HG02588 (cell line): Measurements from ENCODE around the gene HLA-G.
"Not testable (repeated sequence)": the region's sequence is repeated elsewhere in the genome, so short reads cannot be mapped to it uniquely, and the experiment has no call there.

Experiments
- ATAC-seq: cut with Tn5 transposase; IDR thresholded peaks from one replicate; pipeline ENCODE4 v1.9.1; 2021; ENCODE audit warnings: mild to moderate bottlenecking, moderate library complexity; ENCODE audit not compliant: unreplicated experiment

HLA-G gene

DNA sequence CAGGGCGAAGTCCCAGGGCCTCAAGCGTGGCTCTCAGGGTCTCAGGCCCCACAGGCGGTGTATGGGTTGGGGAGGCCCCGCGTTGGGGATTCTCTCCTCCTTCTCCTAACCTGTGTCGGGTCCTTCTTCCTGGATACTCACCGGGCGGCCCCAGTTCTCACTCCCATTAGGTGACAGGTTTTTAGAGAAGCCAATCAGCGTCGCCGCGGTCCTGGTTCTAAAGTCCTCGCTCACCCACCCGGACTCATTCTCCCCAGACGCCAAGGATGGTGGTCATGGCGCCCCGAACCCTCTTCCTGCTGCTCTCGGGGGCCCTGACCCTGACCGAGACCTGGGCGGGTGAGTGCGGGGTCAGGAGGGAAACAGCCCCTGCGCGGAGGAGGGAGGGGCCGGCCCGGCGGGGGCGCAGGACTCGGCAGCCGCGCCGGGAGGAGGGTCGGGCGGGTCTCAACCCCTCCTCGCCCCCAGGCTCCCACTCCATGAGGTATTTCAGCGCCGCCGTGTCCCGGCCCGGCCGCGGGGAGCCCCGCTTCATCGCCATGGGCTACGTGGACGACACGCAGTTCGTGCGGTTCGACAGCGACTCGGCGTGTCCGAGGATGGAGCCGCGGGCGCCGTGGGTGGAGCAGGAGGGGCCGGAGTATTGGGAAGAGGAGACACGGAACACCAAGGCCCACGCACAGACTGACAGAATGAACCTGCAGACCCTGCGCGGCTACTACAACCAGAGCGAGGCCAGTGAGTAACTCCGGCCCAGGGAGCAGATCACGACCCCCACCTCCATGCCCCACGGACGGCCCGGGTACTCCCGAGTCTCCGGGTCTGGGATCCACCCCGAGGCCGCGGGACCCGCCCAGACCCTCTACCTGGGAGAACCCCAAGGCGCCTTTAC lies at the start of gene HLA-G:
Gene HLA-G, plus strand, starts transcription at position 247 of the 892 bp plus-strand sequence. Its CDS starts 20 bp downstream, at position 267.
- ATAC-seq: no peak

DNA sequence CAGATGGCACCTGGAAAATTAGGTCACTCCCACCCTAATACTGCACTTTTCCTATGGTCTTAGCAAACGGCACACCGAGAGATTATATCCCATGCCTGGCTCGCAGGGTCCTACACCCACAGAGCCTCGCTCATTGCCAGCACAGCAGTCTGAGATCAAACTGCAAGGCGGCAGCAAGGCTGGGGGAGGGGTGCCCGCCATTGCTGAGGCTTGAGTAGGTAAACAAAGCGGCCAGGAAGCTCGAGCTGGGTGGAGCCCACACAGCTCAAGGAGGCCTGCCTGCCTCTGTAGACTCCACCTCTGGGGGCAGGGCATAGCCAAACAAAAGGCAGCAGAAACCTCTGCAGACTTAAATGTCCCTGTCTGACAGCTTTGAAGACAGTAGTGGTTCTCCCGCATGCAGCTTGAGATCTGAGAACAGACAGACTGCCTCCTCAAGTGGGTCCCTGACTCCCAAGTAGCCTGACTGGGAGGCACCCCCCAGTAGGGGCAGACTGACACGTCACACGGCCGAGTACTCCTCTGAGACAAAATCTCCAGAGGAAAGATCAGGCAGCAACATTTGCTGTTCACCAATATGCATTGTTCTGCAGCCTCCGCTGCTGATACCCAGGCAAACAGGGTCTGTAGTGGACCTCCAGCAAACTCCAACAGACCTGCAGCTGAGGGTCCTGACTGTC lies 47.5 kb upstream of the HLA-G start:
- not testable (repeated sequence) for ATAC-seq

DNA sequence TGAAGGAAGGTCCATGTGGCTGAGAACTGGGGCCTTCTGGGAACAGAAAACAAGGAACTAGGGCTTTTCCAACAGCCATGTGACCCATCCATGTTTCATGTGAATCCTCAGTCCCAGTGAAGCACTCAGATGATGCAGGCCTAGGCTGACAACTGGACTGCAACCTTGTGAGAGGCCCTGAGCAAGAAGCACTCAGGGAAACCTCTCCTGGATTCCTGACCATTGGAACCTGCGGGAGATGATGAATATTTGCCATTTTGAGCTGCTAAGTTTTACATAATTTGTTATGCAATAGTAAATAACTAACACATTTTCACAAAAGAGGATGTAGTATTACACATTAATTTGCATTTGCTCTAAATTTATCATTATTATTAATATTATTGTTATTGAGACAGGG lies 38.4 kb upstream of the HLA-G start:
- no peak for ATAC-seq

DNA sequence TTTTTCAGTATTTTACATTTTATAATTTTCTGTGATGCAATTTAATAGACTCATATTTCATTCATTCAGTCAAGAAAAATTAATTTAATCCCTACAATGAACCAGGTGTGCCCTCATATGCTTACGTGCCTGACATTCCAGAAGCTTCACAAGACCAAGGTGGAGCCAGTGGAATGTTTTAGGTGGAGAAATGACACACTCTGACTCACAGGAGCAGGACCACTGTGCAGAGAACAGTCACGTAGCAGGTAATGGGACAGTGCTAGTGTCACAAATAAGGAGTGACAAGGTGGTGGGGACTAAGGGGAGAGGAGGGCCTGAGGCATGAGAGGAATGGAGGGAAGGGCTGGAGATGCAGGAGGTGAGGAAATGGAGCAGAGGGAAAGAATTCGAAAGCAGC lies 37.0 kb upstream of the HLA-G start:
- ATAC-seq: no peak

DNA sequence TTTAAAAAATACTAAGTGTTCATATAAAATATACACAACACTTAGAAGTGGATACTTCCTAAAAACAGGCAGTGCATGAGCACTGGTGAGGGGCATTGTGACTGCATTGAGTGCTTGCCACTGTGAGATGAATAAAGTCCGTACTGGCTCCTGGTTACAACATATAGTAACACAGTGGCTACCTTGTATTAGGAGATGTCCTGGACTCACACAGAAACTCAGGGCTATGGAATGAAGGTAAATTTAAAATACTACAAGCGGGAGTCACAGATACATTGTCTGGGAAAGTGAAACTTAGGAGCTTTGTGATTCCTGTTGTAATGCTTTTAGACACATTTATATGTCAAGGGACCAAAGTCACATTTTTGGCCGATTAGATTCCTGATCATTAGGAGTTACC lies 36.5 kb upstream of the HLA-G start:
- no peak for ATAC-seq

DNA sequence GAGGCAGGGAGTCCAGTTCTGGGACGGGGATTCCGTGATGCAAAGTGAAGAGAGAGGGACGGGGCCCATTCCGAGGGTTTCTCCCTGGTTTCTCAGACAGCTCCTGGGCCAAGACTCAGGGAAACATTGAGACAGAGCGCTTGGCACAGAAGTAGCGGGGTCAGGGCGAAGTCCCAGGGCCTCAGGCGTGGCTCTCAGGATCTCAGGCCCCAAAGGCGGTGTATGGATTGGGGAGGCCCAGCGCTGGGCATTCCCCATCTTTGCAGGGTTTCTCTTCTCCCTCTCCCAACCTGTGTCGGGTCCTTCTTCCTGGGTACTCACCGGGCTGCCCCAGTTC lies 35.9 kb upstream of the HLA-G start:
- no peak for ATAC-seq

DNA sequence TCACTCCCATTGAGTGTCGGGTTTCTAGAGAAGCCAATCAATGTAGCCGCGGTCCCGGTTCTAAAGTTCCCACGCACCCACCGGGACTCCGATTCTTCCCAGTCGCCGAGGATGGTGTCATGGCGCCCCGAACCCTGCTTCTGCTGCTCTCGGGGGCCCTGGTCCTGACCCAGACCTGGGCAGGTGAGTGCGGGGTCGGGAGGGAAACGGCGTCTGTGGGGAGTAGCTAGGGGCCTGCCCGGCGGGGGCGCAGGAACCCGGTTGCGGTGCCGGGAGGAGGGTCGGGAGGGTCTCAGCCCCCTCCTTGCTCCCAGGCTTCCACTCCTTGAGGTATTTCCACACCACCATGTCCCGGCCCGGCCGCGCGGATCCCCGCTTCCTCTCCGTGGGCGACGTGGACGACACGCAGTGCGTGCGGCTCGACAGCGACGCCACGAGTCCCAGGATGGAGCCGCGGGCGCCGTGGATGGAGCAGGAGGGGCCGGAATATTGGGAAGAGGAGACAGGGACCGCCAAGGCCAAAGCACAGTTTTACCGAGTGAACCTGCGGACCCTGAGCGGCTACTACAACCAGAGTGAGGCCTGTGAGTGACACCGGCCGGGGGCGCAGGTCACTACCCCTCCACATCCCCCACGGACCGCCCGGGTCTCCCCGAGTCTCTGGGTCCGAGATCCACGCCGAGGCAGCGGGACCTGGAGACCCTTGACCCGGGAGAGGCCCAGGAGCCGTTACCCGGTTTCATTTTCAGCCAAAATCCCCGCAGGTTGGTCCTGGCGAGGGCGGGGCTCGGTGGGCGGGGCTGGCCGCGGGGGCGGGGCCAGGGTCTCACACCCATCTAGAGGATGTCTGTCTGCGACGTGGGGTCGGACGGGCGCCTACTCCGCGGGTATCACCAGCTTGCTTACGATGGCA lies 35.2 kb upstream of the HLA-G start:
- ATAC-seq: no peak

DNA sequence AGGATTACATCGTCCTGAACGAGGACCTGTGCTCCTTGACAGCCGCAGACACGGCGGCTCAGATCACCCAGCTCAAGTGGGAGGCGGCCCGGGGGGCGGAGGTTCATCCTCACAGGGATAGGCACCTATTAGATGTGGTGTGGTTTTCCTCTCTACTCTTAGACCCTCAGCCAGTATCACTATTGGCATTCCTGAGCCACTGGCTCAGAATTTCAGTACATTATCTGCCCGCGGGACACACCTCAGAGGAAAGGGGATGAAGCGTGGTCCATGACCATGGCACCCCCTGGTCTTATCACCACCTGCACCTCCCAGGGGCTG lies 34.6 kb upstream of the HLA-G start:
- no peak for ATAC-seq

DNA sequence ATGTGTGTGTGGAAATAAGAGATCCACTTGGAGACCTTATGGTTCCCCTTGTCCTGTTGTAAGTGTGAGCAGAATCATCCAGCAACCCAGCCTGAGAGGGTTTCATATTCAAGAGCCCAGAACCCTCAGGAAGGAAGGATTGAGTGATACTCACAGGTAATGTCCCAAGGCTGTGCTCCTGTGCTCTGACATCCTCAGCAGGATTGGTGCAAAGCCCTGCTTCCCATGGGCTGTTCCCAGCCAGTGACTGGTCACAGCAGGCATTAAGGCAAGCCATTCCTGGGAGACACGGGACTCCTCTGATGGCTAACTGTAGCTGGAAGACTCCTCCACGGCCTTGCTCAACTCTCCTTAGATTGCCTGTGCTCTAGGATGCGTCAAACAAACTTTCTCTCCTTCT lies 33.8 kb upstream of the HLA-G start:
- ATAC-seq: no peak

DNA sequence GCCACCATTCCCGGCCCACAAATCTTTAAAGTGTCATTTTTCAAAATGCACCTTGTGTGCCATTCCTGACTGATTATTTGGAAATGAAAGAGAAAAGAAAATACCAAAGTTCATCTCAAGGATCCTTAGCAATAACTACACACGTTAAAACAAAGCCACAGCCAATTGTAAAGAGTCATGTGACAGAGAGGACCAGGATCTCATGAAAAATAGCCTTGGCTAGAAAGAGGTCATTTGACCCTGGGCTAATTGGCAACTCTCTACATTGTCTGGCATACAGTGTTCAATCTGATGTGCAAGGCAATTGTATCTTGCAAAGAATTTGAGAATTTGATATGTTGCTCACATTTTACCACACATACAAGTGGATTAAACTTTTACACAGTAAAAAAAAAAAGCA lies 31.6 kb upstream of the HLA-G start:
- ATAC-seq: no peak

DNA sequence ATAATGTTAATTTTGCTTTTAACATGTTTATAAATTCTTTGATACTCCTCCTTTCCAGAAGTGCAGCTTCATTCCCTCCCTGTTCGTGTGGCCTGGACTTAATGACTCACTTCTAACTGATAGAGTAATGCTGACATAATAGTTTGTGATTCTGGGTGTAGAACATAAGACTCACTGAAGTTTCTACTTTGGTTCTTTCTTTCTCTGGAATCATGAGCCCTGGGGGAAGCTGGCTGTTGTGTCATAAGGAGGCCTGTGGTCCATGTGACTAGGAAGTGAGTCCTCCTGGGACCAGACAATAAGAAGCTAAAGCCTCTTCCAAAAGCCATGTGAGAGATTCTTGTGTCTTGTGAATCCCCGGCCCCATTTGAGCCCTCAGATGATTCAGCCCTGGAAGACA lies 30.5 kb upstream of the HLA-G start:
- ATAC-seq: no peak

DNA sequence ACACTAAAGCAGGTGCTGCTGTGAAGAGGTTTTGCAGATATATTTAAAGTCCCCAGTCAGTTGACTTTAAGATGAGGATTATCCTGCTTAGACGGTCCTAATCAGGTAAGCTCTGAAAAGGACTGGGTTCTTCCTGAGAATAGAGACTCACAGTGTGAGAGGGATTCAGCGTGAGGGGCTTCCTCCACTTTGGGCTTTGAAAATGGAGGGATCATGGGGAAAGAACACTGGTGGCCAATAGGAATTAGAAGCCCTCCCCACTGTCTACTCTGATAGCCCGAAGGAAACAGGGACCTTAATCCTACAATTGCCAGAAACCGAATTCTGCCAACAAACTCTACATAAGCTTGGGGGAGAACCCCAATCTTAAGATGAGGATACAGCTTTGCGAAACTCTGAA lies 29.7 kb upstream of the HLA-G start:
- ATAC-seq: no peak

DNA sequence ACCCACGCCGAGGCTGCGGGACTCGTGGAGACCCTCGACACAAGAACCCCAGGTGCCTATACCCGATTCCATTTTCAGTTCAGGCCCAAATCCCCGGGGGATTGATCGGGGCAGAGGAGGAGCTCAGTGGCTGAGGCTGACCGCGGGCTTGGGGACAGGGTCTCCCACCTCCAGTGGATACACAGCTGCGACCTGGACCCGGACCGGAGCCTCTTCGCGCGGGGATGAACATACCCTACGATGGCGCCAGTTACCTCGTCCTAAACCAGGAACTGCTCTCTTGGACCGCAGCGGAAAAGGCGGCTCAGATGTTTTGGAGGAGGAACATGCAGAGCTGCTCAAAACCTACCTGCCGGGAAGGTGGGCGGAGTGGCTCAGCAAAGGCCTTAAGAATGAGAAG lies 27.4 kb upstream of the HLA-G start:
- no peak for ATAC-seq

DNA sequence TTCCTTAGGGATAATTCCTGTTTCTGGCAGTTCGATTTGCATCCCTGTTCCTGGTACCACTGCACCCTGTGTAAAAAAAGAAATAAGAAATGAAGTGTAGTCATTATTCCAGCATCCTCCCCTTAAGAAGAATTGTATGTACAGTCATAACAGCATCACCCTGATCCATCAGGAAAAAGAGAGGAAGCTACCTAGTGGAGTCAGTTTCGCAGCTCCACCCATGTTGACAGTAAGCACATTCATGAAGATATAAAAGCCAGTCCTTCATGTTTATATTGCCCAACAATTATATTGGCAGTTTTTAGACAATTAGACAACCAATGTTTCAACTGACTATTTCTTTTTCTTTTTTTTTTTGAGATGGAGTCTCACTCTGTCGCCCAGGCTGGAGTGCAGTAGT lies 21.2 kb upstream of the HLA-G start:
- ATAC-seq: no peak

DNA sequence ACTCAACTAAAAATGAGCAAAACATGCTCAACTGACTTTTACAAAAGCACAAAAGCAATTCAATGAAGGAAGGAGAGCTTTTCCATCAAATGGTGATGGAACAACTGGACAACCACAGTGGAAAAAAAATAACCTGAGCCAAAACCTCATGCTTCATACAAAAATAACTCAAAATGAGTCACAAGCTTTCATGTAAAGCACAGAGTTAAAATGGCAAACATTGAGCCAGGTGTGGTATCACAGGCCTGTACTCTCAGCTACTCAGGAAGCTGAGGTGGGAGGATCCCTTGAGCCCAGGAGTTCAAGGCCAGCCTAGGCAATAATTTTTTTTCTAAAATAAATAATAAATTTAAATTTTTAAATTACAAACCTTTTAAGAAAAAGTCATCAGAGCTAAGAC lies 18.4 kb upstream of the HLA-G start:
- no peak for ATAC-seq

DNA sequence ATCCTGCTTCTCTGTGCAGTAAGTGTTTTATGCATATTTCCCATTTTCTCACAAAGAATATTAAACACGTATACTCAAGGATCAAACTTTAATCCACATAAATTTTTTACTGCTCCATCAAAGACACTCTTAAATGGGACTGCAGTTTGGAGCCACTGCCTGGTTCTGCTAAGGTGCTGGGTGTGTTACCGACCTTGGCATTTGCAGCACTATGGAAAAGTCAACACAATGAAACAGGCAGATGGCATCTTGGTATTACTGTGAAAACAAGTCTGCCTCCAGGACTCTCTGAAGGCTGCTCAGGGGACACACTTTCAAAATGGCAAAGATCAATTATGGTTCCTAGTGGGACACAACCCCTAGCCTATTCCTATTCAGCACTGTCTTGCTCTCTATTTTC lies 17.3 kb upstream of the HLA-G start:
- ATAC-seq: no peak

DNA sequence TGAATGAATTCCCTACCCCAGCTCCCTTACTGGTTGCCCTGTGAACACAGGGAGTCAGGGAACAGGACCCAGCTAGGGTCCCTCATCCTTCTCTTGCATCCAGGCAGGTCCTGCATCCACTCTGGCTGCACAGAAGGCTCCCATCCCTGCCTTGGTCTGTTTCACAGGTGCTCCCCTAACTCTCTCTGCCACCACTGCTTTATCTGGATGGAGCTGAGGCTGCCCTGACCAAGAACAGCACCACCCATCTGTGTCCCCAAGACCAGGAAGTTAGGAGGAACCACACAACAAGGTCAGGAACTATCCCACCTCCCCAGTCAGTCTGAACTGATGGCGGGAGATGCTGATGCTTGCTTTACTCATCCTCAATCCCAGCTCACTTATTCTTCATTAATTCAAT lies 16.2 kb upstream of the HLA-G start:
- no peak for ATAC-seq

DNA sequence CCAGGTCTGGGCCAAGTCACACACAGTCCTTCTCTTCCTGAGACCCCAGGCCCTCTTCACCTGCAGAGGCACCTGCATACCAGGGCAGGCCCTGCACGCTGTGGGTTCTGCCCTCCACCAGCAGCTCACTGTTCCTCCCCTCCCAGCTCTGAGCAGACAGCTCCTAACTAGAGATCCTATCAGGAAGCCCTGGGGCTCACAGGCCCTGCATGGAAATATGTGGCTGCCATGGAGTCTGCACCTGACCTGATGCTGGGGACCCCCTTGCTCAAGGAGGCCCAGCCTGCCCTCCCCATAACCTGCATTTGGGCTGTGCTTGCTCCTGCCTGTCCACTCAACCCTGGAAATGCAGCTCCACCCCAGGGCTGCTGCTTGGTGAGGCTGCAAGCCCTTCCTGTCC lies 14.6 kb upstream of the HLA-G start:
- no peak for ATAC-seq

DNA sequence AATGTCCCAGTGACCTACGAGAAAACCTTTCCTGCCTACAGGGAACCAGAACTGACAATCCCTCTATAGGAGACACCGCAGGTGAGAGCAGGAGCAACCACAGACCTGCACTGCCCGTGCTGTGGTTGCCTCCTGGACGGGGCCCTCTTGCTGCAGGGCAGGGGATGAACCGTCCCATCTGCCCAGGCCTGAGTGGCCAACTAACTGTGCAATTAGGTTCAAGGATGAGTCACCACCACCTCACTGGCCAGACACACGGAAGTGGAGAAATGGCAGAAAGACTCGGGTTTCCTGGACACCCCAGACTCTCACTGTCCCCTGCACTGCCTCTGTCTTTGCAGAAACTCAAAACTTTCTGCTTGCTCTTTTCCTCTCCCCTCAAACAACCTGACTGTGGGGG lies 13.8 kb upstream of the HLA-G start:
- ATAC-seq: no peak

DNA sequence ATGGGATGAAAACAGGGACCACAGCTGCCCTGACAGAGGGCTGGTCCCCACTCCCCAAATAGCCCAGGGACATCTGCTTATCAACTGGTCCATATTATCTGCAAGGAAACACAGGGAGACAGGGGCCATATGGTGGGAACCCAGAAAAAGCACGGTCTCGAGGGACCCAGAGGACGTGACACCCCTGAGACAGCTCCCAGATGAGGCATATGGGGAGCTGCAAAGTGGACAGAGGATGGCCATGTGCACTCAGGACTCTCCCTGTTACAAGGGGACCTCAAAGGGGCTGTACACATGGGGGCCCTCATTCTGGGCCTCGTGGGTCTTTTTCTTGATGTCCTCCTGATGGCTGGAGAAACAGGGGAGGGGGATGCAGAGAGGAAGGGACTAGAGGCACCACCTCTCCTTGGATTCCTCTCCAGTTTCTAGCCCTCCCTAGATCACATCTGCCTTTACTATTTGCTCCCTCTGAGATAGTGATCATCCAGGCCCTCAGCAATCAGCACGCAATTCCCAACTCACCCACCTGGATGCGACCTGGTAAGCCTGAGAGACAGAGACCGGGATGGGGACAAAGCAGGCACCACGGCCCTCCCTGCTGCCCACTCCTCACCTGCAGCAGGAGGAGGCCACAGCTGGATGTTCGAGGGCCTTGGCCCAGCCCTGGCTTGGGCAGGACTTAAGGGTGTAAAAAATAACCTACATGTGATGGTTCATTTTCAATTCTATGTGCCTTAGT lies 13.1 kb upstream of the HLA-G start:
- ATAC-seq: no peak

DNA sequence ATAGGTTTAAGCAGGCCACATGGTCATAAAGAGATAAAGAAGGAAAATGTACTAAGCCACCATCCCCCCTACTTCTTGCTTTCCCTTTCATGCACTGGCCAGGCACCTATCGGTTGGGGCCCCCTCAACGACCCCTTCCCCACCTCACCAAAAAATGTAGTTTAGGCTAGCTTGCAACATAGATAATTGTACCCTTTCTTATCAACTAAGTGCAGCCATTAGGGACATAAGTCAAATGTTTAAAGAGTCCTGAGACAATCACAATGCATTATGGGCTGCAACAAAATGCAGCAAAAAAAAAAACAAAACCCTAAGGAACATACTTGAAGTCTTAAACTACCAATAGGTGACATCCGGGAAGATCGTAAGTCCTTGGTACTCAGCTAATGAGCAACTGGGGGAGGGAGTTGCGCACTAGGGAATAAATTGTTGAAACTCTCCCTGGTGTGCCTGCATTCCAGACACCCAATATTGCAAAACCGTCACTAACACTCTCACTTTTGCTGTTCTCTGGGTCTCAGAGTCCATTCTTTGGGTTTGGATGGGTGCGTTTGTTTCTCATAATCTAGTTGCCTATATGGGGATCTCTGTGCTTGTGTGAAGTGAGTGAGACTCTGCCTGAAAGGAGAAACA lies 12.4 kb upstream of the HLA-G start:
- ATAC-seq: no peak
